Naive thymus-derived CD8-positive, alpha-beta T cell (primary cell): ENCODE measurements around the gene EDN1. TPM values are rescaled to one million over a fixed set of nuclear protein-coding genes. Genes with fewer than 3 reads are reported as not detected.
A peak's percentile ranks its signal among the peaks of the same experiment; 100 is the strongest.

Experiments used
- ATAC-seq, 2 donors: fragments of 150-1000 bp; cut with Tn5 transposase in 1 of 2; sonication (Bioruptor Pico), chemical (Tn5 transposase) in 1 of 2; 1 replicate in 1 of 2; 2 replicates in 1 of 2; pipeline ENCODE4 v1.10.0; 2021; ENCODE audit warnings: mild to moderate bottlenecking in 2 of 2, moderate library complexity in 2 of 2
- POLR2A ChIA-PET: fragments of 350-600 bp; sonication (Branson Sonifier 250); formaldehyde crosslinking; loops from one replicate; lab custom pipeline; 2021; ENCODE audit warnings: antibody characterized with exemption; lab: Charles Lee
- DNase-seq, 10 donors: peaks; one replicate each; pipeline versions ENCODE4 v3.0.0 to v3.0.0-alpha.2; 2020 to 2022
- H3K27ac Mint-ChIP-seq, 10 donors: one replicate each; pipeline ENCODE4 v1.8.0; 2020 to 2022; ENCODE audit warnings: mild to moderate bottlenecking in 10 of 10, mixed read lengths in 10 of 10, moderate library complexity in 4 of 10, inconsistent platforms in 1 of 10
- H3K27me3 Mint-ChIP-seq, 5 donors: one replicate each; pipeline ENCODE4 v1.8.0; 2021 to 2022; ENCODE audit warnings: mixed read lengths in 5 of 5
- H3K36me3 Mint-ChIP-seq, 3 donors: one replicate each; pipeline ENCODE4 v1.8.0; 2020 to 2022; ENCODE audit warnings: mixed read lengths in 3 of 3, mild to moderate bottlenecking in 2 of 3, inconsistent platforms in 1 of 3
- H3K4me1 Mint-ChIP-seq, 4 donors: one replicate each; pipeline ENCODE4 v1.8.0; 2021 to 2022; ENCODE audit warnings: mixed read lengths in 4 of 4
- H3K4me3 Mint-ChIP-seq, 10 donors: one replicate each; pipeline ENCODE4 v1.8.0; 2020 to 2022; ENCODE audit warnings: mild to moderate bottlenecking in 10 of 10, mixed read lengths in 10 of 10, moderate library complexity in 6 of 10, inconsistent platforms in 1 of 10
- H3K9me3 Mint-ChIP-seq, 9 donors: one replicate each; pipeline ENCODE4 v1.8.0; 2020 to 2022; ENCODE audit warnings: mixed read lengths in 9 of 9, mild to moderate bottlenecking in 3 of 9, inconsistent platforms in 1 of 9, moderate library complexity in 1 of 9
- polyA plus RNA-seq, 3 donors: library from polyadenylated mRNA; unstranded; fragments of 300-500 nt; fragmentation: Illumina TruSeq; gene quantifications; one replicate each; pipeline ENCODE4 v1.2.3, GENCODE V29; 2021
- total RNA-seq, 8 experiments: library from RNA in 2 of 8; stranded (reverse) in 2 of 8; gene quantifications; one replicate each; pipeline ENCODE4 v1.2.3 and lab custom pipeline; 2021 to 2026

EDN1 gene
- total and polyA plus RNA-seq, 5 experiments from 2014 or later = 0.47 to 0.74 TPM; not detected in 3

DNA sequence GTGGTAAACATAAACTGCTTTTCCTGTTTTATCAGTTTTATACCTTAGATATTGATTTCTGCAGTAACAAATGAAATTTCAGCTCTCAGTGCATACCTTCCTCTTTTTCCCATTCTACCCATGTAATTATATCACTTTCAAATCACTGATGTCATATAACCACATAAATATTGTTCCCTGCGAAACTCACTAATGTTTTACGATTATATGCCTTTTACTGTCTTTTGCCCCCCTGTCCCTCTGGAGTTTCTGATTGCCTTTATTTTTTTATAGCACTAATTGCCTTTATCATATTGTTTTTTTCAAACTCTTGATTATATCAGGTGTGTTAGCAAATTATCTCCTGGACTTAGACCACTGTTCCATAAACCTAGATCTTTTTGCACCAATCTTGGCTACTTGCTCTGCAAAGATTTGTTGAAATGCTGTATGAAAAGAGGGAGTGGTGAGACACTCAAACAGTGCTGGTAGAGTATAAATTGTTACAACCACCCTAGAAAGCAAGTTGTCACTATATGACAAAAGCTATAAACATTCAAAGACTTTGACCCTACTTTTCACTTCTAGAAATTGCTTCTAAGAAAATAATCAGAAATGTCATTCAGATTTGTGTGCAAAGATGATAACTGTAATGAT is 29.6 kb upstream of the EDN1 start:
- Mint-ChIP-seq H3K36me3 (no peaks in the 10 kb centered on the region), H3K4me1 (no peaks in the 10 kb centered on the region), H3K4me3 (no peak overlapping the region), H3K27me3 (peaks cover 0 to 5% (median 4%) of the 10 kb centered on the region in 5 donors), H3K9me3 (no peaks in the 10 kb centered on the region), H3K27ac (no peak overlapping the region)
- DNase-seq (no peak), ATAC-seq (no peak)
- POLR2A ChIA-PET = no interaction called here

DNA sequence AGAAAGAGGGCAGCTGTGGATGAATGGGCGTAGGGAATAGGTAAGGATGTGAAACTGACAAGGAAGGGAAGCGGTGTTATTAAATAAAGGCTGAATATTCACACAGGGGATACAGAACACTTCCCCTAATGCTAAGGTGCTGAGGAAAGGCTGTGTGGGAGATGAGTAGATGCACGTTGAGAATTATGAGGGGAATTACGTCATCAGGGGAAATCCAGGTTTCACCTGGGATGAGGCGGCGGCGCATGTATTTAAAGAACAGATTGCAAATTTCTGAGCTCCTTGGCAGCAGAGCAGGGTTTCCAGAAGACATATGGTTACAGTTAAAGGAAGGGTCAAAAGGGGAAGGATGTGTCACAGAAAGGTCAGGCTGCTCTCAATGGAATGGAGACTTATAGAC is 28.7 kb upstream of the EDN1 start:
- no peak overlapping the region for H3K27ac Mint-ChIP-seq
- ATAC-seq = no peak

GRCh38 chr6:12262236-12263061 is 27.7 kb upstream of the EDN1 start:
- no peak overlapping the region for H3K27ac Mint-ChIP-seq
- no peak overlapping the region for H3K4me3 Mint-ChIP-seq
- no peak for DNase-seq
- H3K27me3 Mint-ChIP-seq = peaks cover 0 to 5% (median 4%) of the 10 kb centered on the region in 5 donors
- H3K9me3 Mint-ChIP-seq = no peaks in the 10 kb centered on the region
- no peaks in the 10 kb centered on the region for H3K36me3 Mint-ChIP-seq
- POLR2A ChIA-PET = interaction anchor here (0.7 kb wide), 1 partner anchor 17 kb away, joined by 3 read pairs; no protein-coding TSS in a partner anchor
- no peak for ATAC-seq
- no peaks in the 10 kb centered on the region for H3K4me1 Mint-ChIP-seq

More for the DNA sequence above, 28.7 kb upstream of the EDN1 start:
- no peaks in the 10 kb centered on the region for H3K9me3 Mint-ChIP-seq
- H3K4me1 Mint-ChIP-seq = no peaks in the 10 kb centered on the region
- no peaks in the 10 kb centered on the region for H3K36me3 Mint-ChIP-seq
- DNase-seq = no peak
- POLR2A ChIA-PET = no interaction called here
- peaks cover 0 to 5% (median 4%) of the 10 kb centered on the region in 5 donors for H3K27me3 Mint-ChIP-seq
- no peak overlapping the region for H3K4me3 Mint-ChIP-seq

GRCh38 chr6:12263403-12263802 is 26.8 kb upstream of the EDN1 start:
- POLR2A ChIA-PET = no interaction called here
- Mint-ChIP-seq H3K4me3 (no peak overlapping the region), H3K27ac (no peak overlapping the region), H3K4me1 (no peaks in the 10 kb centered on the region), H3K36me3 (no peaks in the 10 kb centered on the region), H3K27me3 (peaks cover 0 to 5% (median 4%) of the 10 kb centered on the region in 5 donors), H3K9me3 (no peaks in the 10 kb centered on the region)
- ATAC-seq (no peak), DNase-seq (no peak)

DNA sequence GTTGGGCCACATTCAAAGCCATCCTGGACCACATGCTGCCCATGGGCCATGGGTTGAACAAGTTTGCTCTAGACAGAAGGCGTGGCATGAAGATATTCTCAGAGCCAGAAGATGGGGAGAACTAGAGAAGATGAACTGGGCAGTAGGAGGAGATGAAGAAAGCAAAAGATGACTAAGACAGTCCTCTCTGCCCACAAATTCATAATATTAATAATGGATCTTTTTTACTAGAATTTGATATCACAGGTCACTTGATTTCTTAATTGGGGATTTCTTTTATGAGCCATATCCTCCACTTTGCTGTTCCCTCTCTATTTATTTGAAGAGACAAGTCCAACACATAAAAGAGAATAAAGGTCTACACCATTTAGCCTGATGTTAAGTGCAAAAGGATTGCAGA is 25.5 kb upstream of the EDN1 start:
- POLR2A ChIA-PET = no interaction called here

DNA sequence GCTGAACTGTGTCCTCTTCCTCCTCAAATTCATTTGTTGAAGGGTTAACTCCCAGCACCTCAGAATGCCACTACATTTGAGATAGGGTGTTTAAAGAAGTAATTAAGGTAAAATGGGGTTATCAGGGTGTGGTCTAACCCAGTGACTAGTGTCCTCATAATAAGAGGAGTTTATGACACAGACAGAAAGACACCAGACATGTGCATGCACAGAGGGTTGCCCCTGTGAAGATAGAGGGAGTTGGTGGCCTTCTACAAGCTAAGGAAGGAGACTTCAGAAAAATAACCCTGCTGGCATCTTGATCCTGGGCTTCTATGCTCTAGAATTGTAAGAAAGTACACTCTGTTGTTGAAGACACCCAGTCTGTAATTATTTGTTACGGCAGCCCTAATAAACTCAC is 24.9 kb upstream of the EDN1 start:
- POLR2A ChIA-PET = no interaction called here
- H3K4me3 Mint-ChIP-seq = no peak overlapping the region
- H3K36me3 Mint-ChIP-seq = no peaks in the 10 kb centered on the region
- peaks cover 0 to 5% (median 4%) of the 10 kb centered on the region in 5 donors for H3K27me3 Mint-ChIP-seq
- no peak overlapping the region for H3K27ac Mint-ChIP-seq
- H3K4me1 Mint-ChIP-seq = no peaks in the 10 kb centered on the region
- H3K9me3 Mint-ChIP-seq = no peaks in the 10 kb centered on the region
- DNase-seq (no peak), ATAC-seq (no peak)

More for the DNA sequence above, 25.5 kb upstream of the EDN1 start:
- H3K9me3 Mint-ChIP-seq = no peaks in the 10 kb centered on the region
- DNase-seq = no peak
- no peak overlapping the region for H3K27ac Mint-ChIP-seq
- H3K4me1 Mint-ChIP-seq = no peaks in the 10 kb centered on the region
- ATAC-seq = no peak
- H3K27me3 Mint-ChIP-seq = peaks cover 0 to 5% (median 4%) of the 10 kb centered on the region in 5 donors
- no peaks in the 10 kb centered on the region for H3K36me3 Mint-ChIP-seq
- H3K4me3 Mint-ChIP-seq = no peak overlapping the region

DNA sequence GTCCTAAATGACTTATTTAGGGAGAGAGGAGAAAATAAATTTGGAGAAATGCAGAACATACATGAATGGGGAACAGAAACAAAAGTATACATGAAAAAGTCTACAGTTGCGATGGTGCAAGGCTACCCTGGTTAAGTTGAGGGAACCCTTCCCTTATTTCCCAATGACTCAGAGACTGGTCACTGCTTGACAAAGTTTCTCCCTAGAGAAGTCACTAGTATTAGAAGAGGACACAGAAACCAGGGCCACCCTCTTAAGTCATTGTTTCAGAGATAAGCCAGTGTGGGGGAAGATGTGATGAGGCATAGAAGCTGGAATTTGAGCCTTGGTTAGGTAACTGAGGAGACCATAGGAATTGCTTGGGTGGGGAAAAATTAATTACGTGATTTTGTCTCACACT is 24.4 kb upstream of the EDN1 start:
- H3K27me3 Mint-ChIP-seq = peaks cover 0 to 5% (median 0%) of the 10 kb centered on the region in 5 donors
- H3K4me1 Mint-ChIP-seq = peaks cover 0 to under 1% (median 0%) of the 10 kb centered on the region in 4 donors
- DNase-seq (no peak), ATAC-seq (no peak)
- H3K4me3 Mint-ChIP-seq = no peak overlapping the region
- peaks cover 0 to 3% (median 3%) of the 10 kb centered on the region in 9 donors for H3K9me3 Mint-ChIP-seq
- H3K36me3 Mint-ChIP-seq = peaks cover 0 to 2% (median 0%) of the 10 kb centered on the region in 3 donors
- no peak overlapping the region for H3K27ac Mint-ChIP-seq
- POLR2A ChIA-PET = no interaction called here

- peaks cover 0 to 2% (median 0%) of the 10 kb centered on the region in 4 donors for H3K4me1 Mint-ChIP-seq
- no peak overlapping the region for H3K4me3 Mint-ChIP-seq
- ATAC-seq = no peak
- no peak for DNase-seq
- H3K27ac Mint-ChIP-seq = no peak overlapping the region
- peaks cover 0 to under 1% (median 0%) of the 10 kb centered on the region in 5 donors for H3K27me3 Mint-ChIP-seq
- H3K9me3 Mint-ChIP-seq = peaks cover 0 to 11% (median 4%) of the 10 kb centered on the region in 9 donors
- peaks cover 0 to 9% (median 5%) of the 10 kb centered on the region in 3 donors for H3K36me3 Mint-ChIP-seq
- POLR2A ChIA-PET = no interaction called here
These were observed 23.6 kb upstream of the EDN1 start for GRCh38 chr6:12266571-12266970.

- DNase-seq (no peak), ATAC-seq (no peak)
- POLR2A ChIA-PET = no interaction called here
- H3K9me3 Mint-ChIP-seq = peaks cover 7 to 28% (median 18%) of the 10 kb centered on the region in 9 donors
- no peak overlapping the region for H3K4me3 Mint-ChIP-seq
- peaks cover 0 to 2% (median 0%) of the 10 kb centered on the region in 4 donors for H3K4me1 Mint-ChIP-seq
- H3K27me3 Mint-ChIP-seq = no peaks in the 10 kb centered on the region
- H3K27ac Mint-ChIP-seq = no peak overlapping the region
- peaks cover 0 to 21% (median 16%) of the 10 kb centered on the region in 3 donors for H3K36me3 Mint-ChIP-seq
These were observed 21.1 kb upstream of the EDN1 start for GRCh38 chr6:12269110-12269509.

- peaks cover 7 to 28% (median 18%) of the 10 kb centered on the region in 9 donors for H3K9me3 Mint-ChIP-seq
These were observed 19.5 kb upstream of the EDN1 start for GRCh38 chr6:12270551-12271230.

DNA sequence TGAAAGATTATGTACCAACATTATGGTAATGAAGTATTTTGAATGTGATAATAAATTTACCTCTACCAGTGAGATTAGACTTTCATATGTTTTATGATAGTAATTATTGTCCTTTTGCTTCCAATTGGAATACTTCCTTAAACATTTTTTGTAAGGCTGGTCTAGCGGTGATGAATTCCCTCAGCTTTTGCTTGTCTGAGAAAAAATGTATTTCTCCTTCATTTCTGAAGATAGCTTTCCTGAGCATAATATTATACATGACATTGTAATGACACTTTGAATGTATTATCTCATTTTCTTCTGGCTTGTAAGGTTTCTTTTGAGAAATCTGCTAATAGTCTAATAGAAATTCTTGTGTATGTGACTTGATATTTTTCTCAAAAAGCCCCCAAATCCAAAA is 18.6 kb upstream of the EDN1 start:
- Mint-ChIP-seq H3K36me3 (peaks cover 0 to 21% (median 16%) of the 10 kb centered on the region in 3 donors), H3K27me3 (peaks cover 0 to 4% (median 0%) of the 10 kb centered on the region in 5 donors), H3K4me1 (peaks cover 0 to 2% (median 0%) of the 10 kb centered on the region in 4 donors), H3K4me3 (no peak overlapping the region), H3K9me3 (peaks cover 7 to 28% (median 18%) of the 10 kb centered on the region in 9 donors), H3K27ac (no peak overlapping the region)
- POLR2A ChIA-PET = no interaction called here
- DNase-seq (no peak), ATAC-seq (no peak)

More at GRCh38 chr6:12270551-12271230, 19.5 kb upstream of the EDN1 start:
- ATAC-seq (no peak), DNase-seq (no peak)
- H3K27me3 Mint-ChIP-seq = peaks cover 0 to 4% (median 0%) of the 10 kb centered on the region in 5 donors
- H3K27ac Mint-ChIP-seq = no peak overlapping the region
- peaks cover 0 to 2% (median 0%) of the 10 kb centered on the region in 4 donors for H3K4me1 Mint-ChIP-seq
- H3K4me3 Mint-ChIP-seq = peak overlapping the region in 2 of 10 donors; percentile 8 to 19
- H3K36me3 Mint-ChIP-seq = peaks cover 0 to 21% (median 16%) of the 10 kb centered on the region in 3 donors
- POLR2A ChIA-PET = no interaction called here

- POLR2A ChIA-PET = no interaction called here
- no peak overlapping the region for H3K27ac Mint-ChIP-seq
These were observed 18.2 kb upstream of the EDN1 start for GRCh38 chr6:12271997-12272396.

More at GRCh38 chr6:12271997-12272396, 18.2 kb upstream of the EDN1 start:
- Mint-ChIP-seq H3K4me1 (peaks cover 0 to 2% (median 0%) of the 10 kb centered on the region in 4 donors), H3K9me3 (peaks cover 7 to 28% (median 18%) of the 10 kb centered on the region in 9 donors), H3K27me3 (peaks cover 0 to 6% (median 2%) of the 10 kb centered on the region in 5 donors), H3K36me3 (peaks cover 0 to 21% (median 16%) of the 10 kb centered on the region in 3 donors), H3K4me3 (no peak overlapping the region)
- no peak for ATAC-seq
- no peak for DNase-seq
